WERI-Rb-1 (cell line): ENCODE measurements around the gene ANXA2R.

Source experiments
- DNase-seq: peaks from one replicate; pipeline ENCODE4 v3.0.0-alpha.2; 2020
- H3K27ac ChIP-seq: fragments of 250-450 bp; sonication (Bioruptor Pico); 2 replicates; pipeline ENCODE4 v1.5.1; 2020; ENCODE audit warnings: mild to moderate bottlenecking, moderate library complexity
- H3K27me3 ChIP-seq: fragments of 250-450 bp; sonication (Bioruptor Pico); 2 replicates; pipeline ENCODE4 v1.5.1; 2021; ENCODE audit warnings: mild to moderate bottlenecking, low read depth, moderate library complexity; ENCODE audit not compliant: insufficient read depth, severe bottlenecking
- H3K36me3 ChIP-seq: fragments of 250-450 bp; sonication (Bioruptor Pico); 2 replicates; pipeline ENCODE4 v1.5.1; 2020; ENCODE audit warnings: mild to moderate bottlenecking, moderate library complexity
- H3K4me3 ChIP-seq: 2 replicates; pipeline ENCODE4 v1.5.1; 2011; ENCODE audit warnings: low read depth, mild to moderate bottlenecking, control low read depth, low read length
- H3K9me3 ChIP-seq: fragments of 250-450 bp; sonication (Bioruptor Pico); 2 replicates; pipeline ENCODE4 v1.5.1; 2021; ENCODE audit warnings: mild to moderate bottlenecking, moderate library complexity; ENCODE audit not compliant: severe bottlenecking
- CTCF ChIP-seq: IDR thresholded peaks from 2 replicates; pipeline ENCODE4 v1.5.1; 2011; ENCODE audit warnings: low read depth, mild to moderate bottlenecking, control low read depth, inconsistent platforms, low read length

The ANXA2R gene

DNA sequence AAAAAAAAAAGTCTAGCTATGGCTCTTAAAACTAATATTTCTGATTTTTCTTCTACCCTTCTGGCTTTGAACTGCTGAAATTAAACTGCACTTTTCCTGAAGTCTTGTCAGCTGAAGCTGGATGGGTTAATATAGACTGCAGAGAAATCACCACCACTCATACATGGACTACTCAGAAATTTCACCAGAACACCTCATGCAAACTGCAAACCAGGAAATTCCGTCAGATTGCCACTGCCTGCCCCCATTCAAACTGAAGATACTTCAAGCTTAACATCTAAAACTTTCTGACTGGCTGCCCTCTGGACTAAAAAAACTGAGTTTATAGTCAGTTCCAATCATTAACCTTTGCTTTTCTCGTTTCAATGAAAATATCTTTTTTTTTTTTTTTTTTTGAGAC is 11.6 kb upstream of the ANXA2R start:
- no peak overlapping the region for H3K27ac ChIP-seq
- no peak for TF ChIP-seq CTCF
- peaks cover 65% of the 10 kb centered on the region for H3K27me3 ChIP-seq
- H3K9me3 ChIP-seq = no peaks in the 10 kb centered on the region
- H3K4me3 ChIP-seq = no peak overlapping the region
- H3K36me3 ChIP-seq = no peaks in the 10 kb centered on the region
- DNase-seq = no peak

DNA sequence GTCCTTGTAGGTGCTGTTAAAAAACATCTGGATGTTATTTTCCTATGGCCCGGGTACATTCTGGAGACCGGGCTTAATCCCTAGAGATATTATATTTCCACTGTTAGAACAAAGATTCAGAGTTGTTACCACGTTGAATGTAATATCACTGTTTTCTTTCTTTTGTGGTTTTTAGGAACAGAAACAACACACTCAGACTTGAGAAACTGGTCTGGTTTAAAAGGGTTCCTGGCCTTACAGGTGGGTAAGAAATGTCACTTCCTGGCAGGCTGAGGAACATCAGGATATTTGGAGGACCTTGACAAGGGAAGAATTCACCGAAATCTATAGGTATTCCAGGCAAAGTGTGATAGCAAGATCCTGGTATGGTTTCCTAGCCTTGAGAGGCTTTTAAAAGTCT is 10.3 kb upstream of the ANXA2R start:
- no peaks in the 10 kb centered on the region for H3K9me3 ChIP-seq
- no peak overlapping the region for H3K4me3 ChIP-seq
- H3K36me3 ChIP-seq = no peaks in the 10 kb centered on the region
- no peak overlapping the region for H3K27ac ChIP-seq
- H3K27me3 ChIP-seq = peaks cover 78% of the 10 kb centered on the region
- no peak for DNase-seq
- TF ChIP-seq CTCF = no peak

DNA sequence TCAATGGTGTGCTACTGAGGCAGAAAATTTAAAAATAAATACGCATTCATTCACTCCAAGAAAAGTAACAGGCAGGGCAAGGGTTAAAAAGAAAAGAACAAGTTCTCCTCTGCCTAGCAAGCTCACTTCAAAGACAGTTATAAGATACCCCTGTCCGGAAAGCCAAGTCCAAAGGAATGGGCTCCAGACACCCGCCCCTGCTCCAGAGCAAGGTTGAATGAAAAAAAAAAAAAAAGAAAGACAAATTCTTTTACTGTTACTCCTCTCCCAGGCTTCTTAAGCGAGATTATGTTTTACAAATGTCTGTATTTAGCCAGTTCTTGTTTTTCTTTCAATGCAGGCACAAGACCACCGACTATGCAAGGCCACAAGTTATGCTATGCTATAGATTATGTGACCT is 9.1 kb upstream of the ANXA2R start:
- H3K27ac ChIP-seq = no peak overlapping the region
- H3K9me3 ChIP-seq = no peaks in the 10 kb centered on the region
- no peak for DNase-seq
- H3K36me3 ChIP-seq = no peaks in the 10 kb centered on the region
- no peak overlapping the region for H3K4me3 ChIP-seq
- TF ChIP-seq CTCF = no peak
- peaks cover 88% of the 10 kb centered on the region for H3K27me3 ChIP-seq

DNA sequence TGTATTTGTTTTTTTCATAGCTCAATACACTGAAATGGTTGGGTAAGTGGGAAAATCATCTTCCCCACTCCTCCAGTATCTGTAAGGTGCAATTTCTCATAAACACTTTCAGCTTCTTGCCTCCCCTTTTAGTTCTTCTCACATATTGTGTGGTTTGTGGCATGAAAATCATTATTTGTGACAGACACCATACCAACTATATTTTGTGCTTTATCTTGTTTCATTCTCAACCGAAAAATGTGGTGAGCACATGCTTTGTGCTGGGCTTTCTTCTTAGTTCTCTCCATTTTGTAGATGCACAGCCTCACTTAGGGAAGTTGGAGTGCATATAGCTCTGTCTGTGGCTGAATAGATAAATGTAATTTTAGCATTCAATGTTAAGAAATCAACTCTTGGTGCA is 6.4 kb upstream of the ANXA2R start:
- H3K27me3 ChIP-seq = peaks cover 83% of the 10 kb centered on the region
- TF ChIP-seq CTCF = no peak

DNA sequence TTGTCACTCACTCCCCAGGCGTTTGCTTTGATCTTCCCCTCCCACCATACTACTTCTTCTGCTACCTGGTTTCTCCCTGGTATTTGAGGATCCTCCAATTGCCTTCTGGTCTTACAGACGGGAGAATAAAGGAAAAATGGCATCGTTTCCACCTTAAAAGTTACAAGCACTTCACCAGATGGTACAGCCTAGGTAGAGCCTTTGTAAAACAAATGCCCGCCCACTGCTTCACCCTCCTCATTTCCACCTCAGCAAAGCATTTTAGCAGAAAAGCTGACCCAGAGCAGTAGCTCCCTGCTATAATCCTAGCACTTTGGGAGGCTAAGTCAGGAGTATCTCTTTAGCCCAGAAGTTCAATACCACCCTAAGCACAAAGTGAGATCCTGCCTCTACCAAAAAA is 5.1 kb upstream of the ANXA2R start:
- peaks cover 83% of the 10 kb centered on the region for H3K27me3 ChIP-seq
- H3K4me3 ChIP-seq = no peak overlapping the region
- no peaks in the 10 kb centered on the region for H3K36me3 ChIP-seq
- DNase-seq = no peak
- peaks cover 22% of the 10 kb centered on the region for H3K9me3 ChIP-seq
- TF ChIP-seq CTCF = no peak
- no peak overlapping the region for H3K27ac ChIP-seq

More for the DNA sequence above, 6.4 kb upstream of the ANXA2R start:
- H3K9me3 ChIP-seq = peaks cover 10% of the 10 kb centered on the region
- no peak overlapping the region for H3K27ac ChIP-seq
- DNase-seq = no peak
- H3K4me3 ChIP-seq = no peak overlapping the region
- H3K36me3 ChIP-seq = no peaks in the 10 kb centered on the region

GRCh38 chr5:43044181-43044914 is 4.2 kb upstream of the ANXA2R start:
- H3K36me3 ChIP-seq = no peaks in the 10 kb centered on the region
- no peak overlapping the region for H3K27ac ChIP-seq
- DNase-seq = no peak
- no peak for TF ChIP-seq CTCF
- peaks cover 89% of the 10 kb centered on the region for H3K27me3 ChIP-seq
- peaks cover 31% of the 10 kb centered on the region for H3K9me3 ChIP-seq
- no peak overlapping the region for H3K4me3 ChIP-seq
